Measurements from ENCODE around the gene WDR4. TPM values are rescaled to one million over a fixed set of nuclear protein-coding genes. Genes with fewer than 3 reads are reported as not detected.
"Not testable (repeated sequence)": the region's sequence is repeated elsewhere in the genome, so short reads cannot be mapped to it uniquely, and the experiment has no call there.

The WDR4 gene
- total RNA-seq, 1 donor from 2014 or later: 15.7 TPM

- TF ChIP-seq, protein P1, sequence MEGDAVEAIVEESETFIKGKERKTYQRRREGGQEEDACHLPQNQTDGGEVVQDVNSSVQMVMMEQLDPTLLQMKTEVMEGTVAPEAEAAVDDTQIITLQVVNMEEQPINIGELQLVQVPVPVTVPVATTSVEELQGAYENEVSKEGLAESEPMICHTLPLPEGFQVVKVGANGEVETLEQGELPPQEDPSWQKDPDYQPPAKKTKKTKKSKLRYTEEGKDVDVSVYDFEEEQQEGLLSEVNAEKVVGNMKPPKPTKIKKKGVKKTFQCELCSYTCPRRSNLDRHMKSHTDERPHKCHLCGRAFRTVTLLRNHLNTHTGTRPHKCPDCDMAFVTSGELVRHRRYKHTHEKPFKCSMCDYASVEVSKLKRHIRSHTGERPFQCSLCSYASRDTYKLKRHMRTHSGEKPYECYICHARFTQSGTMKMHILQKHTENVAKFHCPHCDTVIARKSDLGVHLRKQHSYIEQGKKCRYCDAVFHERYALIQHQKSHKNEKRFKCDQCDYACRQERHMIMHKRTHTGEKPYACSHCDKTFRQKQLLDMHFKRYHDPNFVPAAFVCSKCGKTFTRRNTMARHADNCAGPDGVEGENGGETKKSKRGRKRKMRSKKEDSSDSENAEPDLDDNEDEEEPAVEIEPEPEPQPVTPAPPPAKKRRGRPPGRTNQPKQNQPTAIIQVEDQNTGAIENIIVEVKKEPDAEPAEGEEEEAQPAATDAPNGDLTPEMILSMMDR (IDR thresholded peaks at IDR 0.05; ENCODE audit: partially characterized antibody, unreplicated experiment): no peak
- Mint-ChIP-seq H3K4me1 (ENCODE audit: low read depth, unreplicated experiment) (no peaks in the 10 kb centered on the region), H3K27ac (ENCODE audit: unreplicated experiment) (no peak overlapping the region), H3K36me3 (ENCODE audit: unreplicated experiment) (peaks cover 12% of the 10 kb centered on the region), H3K27me3 (ENCODE audit: unreplicated experiment) (no peaks in the 10 kb centered on the region), H3K4me3 (ENCODE audit: unreplicated experiment) (no peak overlapping the region), H3K9me3 (ENCODE audit: unreplicated experiment) (peaks cover 4% of the 10 kb centered on the region)
- no peak for DNase-seq
Observed at GRCh38 chr21:42815217-42815616, 64.1 kb downstream of the WDR4 start.

DNA sequence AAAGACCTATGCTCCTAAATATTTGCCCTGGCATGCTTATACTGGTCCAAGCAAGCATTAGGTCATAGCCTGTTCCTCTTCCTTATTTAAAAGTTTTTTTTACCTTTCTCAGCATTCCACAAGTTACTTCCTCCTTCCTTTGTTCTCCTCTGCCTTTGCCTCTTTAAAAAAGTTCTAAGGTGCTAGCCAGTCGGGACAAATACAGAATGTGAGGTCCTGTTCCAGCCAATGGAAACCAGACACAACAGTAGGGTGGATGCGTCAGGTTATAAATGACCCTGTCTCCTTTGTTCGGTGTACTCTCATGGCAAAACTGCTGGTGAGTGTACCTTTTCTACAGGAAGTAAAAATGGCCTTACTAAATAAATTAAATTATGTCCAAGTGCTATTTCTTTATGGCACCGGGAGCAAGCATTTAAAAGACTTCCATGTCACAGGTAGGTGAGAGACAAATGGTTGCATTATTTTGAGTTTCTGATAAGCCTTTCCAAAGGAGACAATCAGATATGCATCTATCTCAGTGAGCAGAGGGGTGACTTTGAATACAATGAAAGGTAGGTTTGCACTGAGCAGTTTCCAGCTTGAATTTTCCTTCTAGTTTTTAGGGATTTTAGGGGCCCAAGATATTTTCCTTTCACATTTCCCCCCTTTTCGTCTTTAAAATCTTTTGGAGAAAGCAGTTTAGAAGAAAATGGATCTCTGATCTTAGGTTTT is 66.7 kb downstream of the WDR4 start:
- not testable (repeated sequence) for H3K4me3 Mint-ChIP-seq (ENCODE audit: unreplicated experiment)

GRCh38 chr21:42811960-42812359 is 67.4 kb downstream of the WDR4 start:
- Mint-ChIP-seq H3K9me3 (ENCODE audit: unreplicated experiment) (peaks cover 4% of the 10 kb centered on the region), H3K27me3 (ENCODE audit: unreplicated experiment) (no peaks in the 10 kb centered on the region), H3K4me3 (ENCODE audit: unreplicated experiment) (no peak overlapping the region), H3K36me3 (ENCODE audit: unreplicated experiment) (peaks cover 9% of the 10 kb centered on the region), H3K27ac (ENCODE audit: unreplicated experiment) (no peak overlapping the region), H3K4me1 (ENCODE audit: low read depth, unreplicated experiment) (peaks cover 13% of the 10 kb centered on the region)
- TF ChIP-seq, protein P1 (IDR thresholded peaks at IDR 0.05; ENCODE audit: partially characterized antibody, unreplicated experiment): no peak
- DNase-seq: no peak

More for the DNA sequence above, 66.7 kb downstream of the WDR4 start:
- H3K27ac Mint-ChIP-seq (ENCODE audit: unreplicated experiment); H3K9me3 Mint-ChIP-seq (ENCODE audit: unreplicated experiment); H3K27me3 Mint-ChIP-seq (ENCODE audit: unreplicated experiment); DNase-seq: not testable (repeated sequence)
- Mint-ChIP-seq H3K4me1 (ENCODE audit: low read depth, unreplicated experiment) (peaks cover 13% of the 10 kb centered on the region), H3K36me3 (ENCODE audit: unreplicated experiment) (peaks cover 12% of the 10 kb centered on the region)

- H3K27me3 Mint-ChIP-seq (ENCODE audit: unreplicated experiment): no peaks in the 10 kb centered on the region
- peak; percentile 57 for DNase-seq
- no peaks in the 10 kb centered on the region for H3K9me3 Mint-ChIP-seq (ENCODE audit: unreplicated experiment)
- H3K4me3 Mint-ChIP-seq (ENCODE audit: unreplicated experiment): peak overlapping the region; percentile 74
- H3K27ac Mint-ChIP-seq (ENCODE audit: unreplicated experiment): peak overlapping the region; percentile 77
- TF ChIP-seq, protein P1 (IDR thresholded peaks at IDR 0.05; ENCODE audit: partially characterized antibody, unreplicated experiment): no peak
- peaks cover under 1% of the 10 kb centered on the region for H3K36me3 Mint-ChIP-seq (ENCODE audit: unreplicated experiment)
- H3K4me1 Mint-ChIP-seq (ENCODE audit: low read depth, unreplicated experiment): peaks cover 13% of the 10 kb centered on the region
Observed at GRCh38 chr21:42809577-42810475, 69.5 kb downstream of the WDR4 start.

DNA sequence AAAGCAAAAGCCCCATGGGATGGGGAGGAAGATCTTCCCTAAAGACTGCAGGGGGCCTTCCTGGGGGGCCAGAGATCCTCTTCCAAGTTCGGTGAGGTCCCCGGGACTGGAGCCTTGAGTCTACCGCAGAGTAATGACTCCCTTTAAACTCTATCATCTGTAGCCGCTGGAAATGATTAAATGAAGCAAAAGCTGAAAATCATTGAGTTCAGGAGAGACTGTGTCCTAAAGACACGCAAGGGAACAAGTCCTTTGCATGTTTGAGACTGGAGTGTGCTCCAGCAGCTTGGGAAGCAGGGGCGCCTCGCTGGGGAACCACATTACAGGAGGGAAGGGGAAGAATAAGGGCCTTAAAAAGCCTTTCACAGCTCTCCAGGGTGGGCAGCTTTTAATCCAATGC is 70.2 kb downstream of the WDR4 start:
- Mint-ChIP-seq H3K36me3 (ENCODE audit: unreplicated experiment) (no peaks in the 10 kb centered on the region), H3K27me3 (ENCODE audit: unreplicated experiment) (no peaks in the 10 kb centered on the region), H3K9me3 (ENCODE audit: unreplicated experiment) (no peaks in the 10 kb centered on the region), H3K27ac (ENCODE audit: unreplicated experiment) (no peak overlapping the region), H3K4me1 (ENCODE audit: low read depth, unreplicated experiment) (peaks cover 13% of the 10 kb centered on the region), H3K4me3 (ENCODE audit: unreplicated experiment) (no peak overlapping the region)
- DNase-seq: no peak
- TF ChIP-seq, protein P1 (IDR thresholded peaks at IDR 0.05; ENCODE audit: partially characterized antibody, unreplicated experiment): no peak
